Right kidney (tissue), 1 donor: ENCODE measurements around the gene APC.
"Not testable (repeated sequence)": the region's sequence is repeated elsewhere in the genome, so short reads cannot be mapped to it uniquely, and the experiment has no call there.

Experiments used
- DNase-seq: peaks from one replicate; pipeline ENCODE4 v3.0.0-alpha.2; 2016

The APC gene

GRCh38 chr5:112860929-112861637 lies 123.4 kb downstream of the APC start, which contains the start of gene SRP19:
SRP19 (plus strand) TSS chr5:112861287; CDS start chr5:112861377, 90 bp downstream.
- DNase-seq: peak; percentile 88

GRCh38 chr5:112861638-112861985 lies 123.9 kb downstream of the APC start:
- DNase-seq: no peak

GRCh38 chr5:112862085-112862484 lies 124.4 kb downstream of the APC start:
- DNase-seq: no peak

GRCh38 chr5:112863549-112863948 lies 125.9 kb downstream of the APC start:
- no peak for DNase-seq

GRCh38 chr5:112865128-112865527 lies 127.4 kb downstream of the APC start:
- DNase-seq: no peak

- no peak for DNase-seq
These were observed 129.1 kb downstream of the APC start for GRCh38 chr5:112866739-112867138.

- DNase-seq: no peak
These were observed 129.7 kb downstream of the APC start for GRCh38 chr5:112867411-112867810.

GRCh38 chr5:112869948-112870347 lies 132.3 kb downstream of the APC start:
- no peak for DNase-seq

- no peak for DNase-seq
These were observed 133.3 kb downstream of the APC start for GRCh38 chr5:112870966-112871365.

- DNase-seq: no peak
These were observed 138.7 kb downstream of the APC start for GRCh38 chr5:112876362-112876761.

- DNase-seq: no peak
These were observed 140.4 kb downstream of the APC start for GRCh38 chr5:112878101-112878500.

GRCh38 chr5:112878760-112879159 lies 141.1 kb downstream of the APC start:
- DNase-seq: no peak

- DNase-seq: no peak
These were observed 142.7 kb downstream of the APC start for GRCh38 chr5:112880219-112880964.

- no peak for DNase-seq
These were observed 145.5 kb downstream of the APC start for GRCh38 chr5:112883192-112883591.

GRCh38 chr5:112885001-112885400 lies 147.3 kb downstream of the APC start:
- DNase-seq: no peak

GRCh38 chr5:112886975-112887374 lies 149.3 kb downstream of the APC start:
- no peak for DNase-seq

- DNase-seq: not testable (repeated sequence)
These were observed 154.4 kb downstream of the APC start for GRCh38 chr5:112892066-112892465.

- no peak for DNase-seq
These were observed 155.1 kb downstream of the APC start for GRCh38 chr5:112892776-112893175.

- DNase-seq: no peak
These were observed 158.0 kb downstream of the APC start for GRCh38 chr5:112895682-112896081.
